ENCODE measurements around the gene CENATAC. TPM values are rescaled to one million over a fixed set of nuclear protein-coding genes. Genes with fewer than 3 reads are reported as not detected.
"Not testable (repeated sequence)": the region's sequence is repeated elsewhere in the genome, so short reads cannot be mapped to it uniquely, and the experiment has no call there.

The CENATAC gene
- total RNA-seq, 2 donors from 2014 or later = 11.9 to 19.0 TPM

DNA sequence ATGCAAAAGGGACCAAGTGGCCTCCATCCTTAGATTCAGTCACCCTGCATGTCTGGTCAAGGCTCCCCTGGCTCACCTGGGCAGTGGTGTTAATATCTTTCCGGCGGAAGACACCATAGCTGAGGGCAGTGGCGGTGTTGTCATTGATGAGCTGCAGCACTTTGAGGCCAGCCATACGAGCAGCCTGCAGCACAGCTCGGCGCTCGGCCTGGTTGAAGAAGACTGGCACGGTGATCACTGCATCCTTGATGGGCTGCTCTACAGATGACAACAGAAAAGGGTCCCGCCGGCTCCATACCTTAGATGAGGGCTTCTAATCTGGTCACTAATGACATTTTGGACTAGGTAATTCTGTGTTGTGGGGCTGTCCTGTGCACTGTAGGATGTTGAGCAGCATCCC is 56.5 kb downstream of the CENATAC start:
- H3K4me1 ChIP-seq = no peaks in the 10 kb centered on the region
- TF ChIP-seq, protein P1, sequence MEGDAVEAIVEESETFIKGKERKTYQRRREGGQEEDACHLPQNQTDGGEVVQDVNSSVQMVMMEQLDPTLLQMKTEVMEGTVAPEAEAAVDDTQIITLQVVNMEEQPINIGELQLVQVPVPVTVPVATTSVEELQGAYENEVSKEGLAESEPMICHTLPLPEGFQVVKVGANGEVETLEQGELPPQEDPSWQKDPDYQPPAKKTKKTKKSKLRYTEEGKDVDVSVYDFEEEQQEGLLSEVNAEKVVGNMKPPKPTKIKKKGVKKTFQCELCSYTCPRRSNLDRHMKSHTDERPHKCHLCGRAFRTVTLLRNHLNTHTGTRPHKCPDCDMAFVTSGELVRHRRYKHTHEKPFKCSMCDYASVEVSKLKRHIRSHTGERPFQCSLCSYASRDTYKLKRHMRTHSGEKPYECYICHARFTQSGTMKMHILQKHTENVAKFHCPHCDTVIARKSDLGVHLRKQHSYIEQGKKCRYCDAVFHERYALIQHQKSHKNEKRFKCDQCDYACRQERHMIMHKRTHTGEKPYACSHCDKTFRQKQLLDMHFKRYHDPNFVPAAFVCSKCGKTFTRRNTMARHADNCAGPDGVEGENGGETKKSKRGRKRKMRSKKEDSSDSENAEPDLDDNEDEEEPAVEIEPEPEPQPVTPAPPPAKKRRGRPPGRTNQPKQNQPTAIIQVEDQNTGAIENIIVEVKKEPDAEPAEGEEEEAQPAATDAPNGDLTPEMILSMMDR (IDR thresholded peaks at IDR 0.05) = no peak
- intact Hi-C loops (cut with DNase I) = no loop called here

DNA sequence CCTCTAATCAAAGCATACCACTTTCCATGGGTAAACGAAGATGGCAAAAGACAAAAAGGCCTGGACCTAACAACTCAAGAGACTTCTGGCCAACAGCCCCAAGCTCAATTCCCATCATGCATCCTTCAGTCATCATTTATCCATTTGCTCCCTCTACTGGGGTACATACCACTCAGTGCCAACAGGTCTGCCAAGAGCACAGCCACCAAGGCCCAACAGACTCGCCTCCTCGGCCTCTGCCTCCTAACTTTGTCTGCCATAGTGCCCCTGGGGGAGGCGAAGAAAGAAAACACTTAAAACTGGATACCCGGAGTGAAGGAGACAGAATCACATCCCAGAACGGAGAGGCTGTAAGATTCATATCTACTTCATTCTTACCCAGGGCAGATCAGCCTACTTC is 58.0 kb downstream of the CENATAC start:
- Histone ChIP-seq H3K27me3 (no peaks in the 10 kb centered on the region), H3K9me3 (no peaks in the 10 kb centered on the region), H3K4me3 (peak overlapping the region; percentile 93), H3K4me1 (no peaks in the 10 kb centered on the region), H3K9ac (ENCODE audit: low read depth in 2 of 2, low read length in 2 of 2) (peak overlapping the region; percentile 61 to 76), H3K36me3 (peaks cover 18% of the 10 kb centered on the region), H3K27ac (no peak overlapping the region)
- TF ChIP-seq, protein P1 (IDR thresholded peaks at IDR 0.05) = no peak
- no peak for DNase-seq
- intact Hi-C loops (cut with DNase I) = no loop called here

More for the DNA sequence above, 56.5 kb downstream of the CENATAC start:
- H3K9me3 ChIP-seq = no peaks in the 10 kb centered on the region
- no peak overlapping the region for H3K4me3 ChIP-seq
- no peak for DNase-seq
- H3K9ac ChIP-seq (ENCODE audit: low read depth in 2 of 2, low read length in 2 of 2) = no peak overlapping the region
- no peaks in the 10 kb centered on the region for H3K27me3 ChIP-seq
- H3K27ac ChIP-seq = no peak overlapping the region
- H3K36me3 ChIP-seq = peaks cover 18% of the 10 kb centered on the region

DNA sequence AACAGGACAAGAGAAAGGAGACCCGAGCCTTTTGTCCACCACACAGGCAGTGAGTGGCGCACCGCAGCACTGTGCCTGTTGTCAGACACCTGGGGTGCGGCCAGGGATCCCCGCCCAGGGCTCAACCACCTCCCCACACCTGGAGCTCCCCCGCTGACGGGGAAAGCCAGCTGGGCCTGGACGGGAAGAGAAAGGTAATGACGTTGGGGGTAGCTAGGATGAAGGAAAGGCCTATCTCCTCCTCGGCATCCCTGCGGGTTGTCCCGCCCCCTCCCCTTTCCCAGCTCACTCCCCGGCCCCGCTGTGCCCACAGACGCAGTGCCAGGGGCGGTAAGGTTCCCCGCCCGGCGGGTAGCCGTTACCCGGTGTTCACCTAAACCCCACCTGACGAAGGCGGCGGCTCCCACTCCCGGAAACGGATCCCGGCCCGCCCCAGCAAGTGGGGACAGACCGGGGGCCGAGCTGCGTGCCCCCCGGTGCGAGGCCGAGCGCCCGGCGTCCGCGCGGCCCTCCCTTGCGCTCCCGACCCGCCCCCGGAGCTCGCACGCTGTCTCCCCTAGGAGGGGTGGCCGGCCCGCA is 58.6 kb downstream of the CENATAC start:
- peak overlapping the region; percentile 75 for H3K27ac ChIP-seq
- no peaks in the 10 kb centered on the region for H3K4me1 ChIP-seq
- peak; percentile 56 for DNase-seq
- peak overlapping the region; percentile 61 to 76 for H3K9ac ChIP-seq (ENCODE audit: low read depth in 2 of 2, low read length in 2 of 2)
- H3K27me3 ChIP-seq = no peaks in the 10 kb centered on the region
- H3K9me3 ChIP-seq = no peaks in the 10 kb centered on the region
- peaks cover 17% of the 10 kb centered on the region for H3K36me3 ChIP-seq
- TF ChIP-seq, protein P1 (IDR thresholded peaks at IDR 0.05) = no peak
- H3K4me3 ChIP-seq = peak overlapping the region; percentile 93
- intact Hi-C loops (cut with DNase I) = no loop called here

GRCh38 chr11:119057000-119057769 is 59.2 kb downstream of the CENATAC start, which contains the start of gene HYOU1:
Gene HYOU1, minus strand, starts transcription at chr11:119057205. Its CDS starts 1,045 bp downstream, at chr11:119056160.
- TF ChIP-seq, protein P1 (IDR thresholded peaks at IDR 0.05) = no peak
- H3K9ac ChIP-seq (ENCODE audit: low read depth in 2 of 2, low read length in 2 of 2) = peak within 1 kb of the TSS; percentile 82 to 89
- peak; percentile 99 for DNase-seq
- peak within 1 kb of the TSS; percentile 82 for H3K27ac ChIP-seq
- peak within 1 kb of the TSS; percentile 93 for H3K4me3 ChIP-seq
- H3K4me1 ChIP-seq = no peaks in the 10 kb centered on the region
- intact Hi-C loops (cut with DNase I) = no loop called here
- no peaks in the 10 kb centered on the region for H3K9me3 ChIP-seq
- H3K27me3 ChIP-seq = no peaks in the 10 kb centered on the region
- peaks cover 11% of the 10 kb centered on the region for H3K36me3 ChIP-seq

DNA sequence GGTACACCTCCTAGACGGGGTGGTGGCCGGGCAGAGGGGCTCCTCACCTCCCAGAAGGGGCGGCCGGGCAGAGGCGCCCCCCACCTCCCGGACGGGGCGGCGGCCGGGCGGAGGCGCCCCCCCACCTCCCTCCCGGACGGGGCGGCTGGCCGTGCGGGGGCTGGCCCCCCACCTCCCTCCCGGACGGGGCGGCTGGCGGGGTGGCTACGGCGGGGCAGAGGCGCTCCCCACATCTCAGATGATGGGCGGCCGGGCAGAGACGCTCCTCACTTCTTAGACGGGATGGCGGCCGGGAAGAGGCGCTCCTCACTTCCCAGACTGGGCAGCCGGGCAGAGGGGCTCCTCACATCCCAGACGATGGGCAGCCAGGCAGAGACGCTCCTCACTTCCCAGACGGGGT is 61.2 kb downstream of the CENATAC start:
- H3K27me3 ChIP-seq; H3K36me3 ChIP-seq; DNase-seq; H3K9me3 ChIP-seq; H3K9ac ChIP-seq (ENCODE audit: low read depth in 2 of 2, low read length in 2 of 2); H3K4me1 ChIP-seq; H3K4me3 ChIP-seq; H3K27ac ChIP-seq; intact Hi-C loops (cut with DNase I): not testable (repeated sequence)

GRCh38 chr11:119061256-119061655 is 63.3 kb downstream of the CENATAC start:
- no peaks in the 10 kb centered on the region for H3K9me3 ChIP-seq
- no peaks in the 10 kb centered on the region for H3K27me3 ChIP-seq
- H3K4me3 ChIP-seq = no peak overlapping the region
- H3K9ac ChIP-seq (ENCODE audit: low read depth in 2 of 2, low read length in 2 of 2) = no peak overlapping the region
- no peaks in the 10 kb centered on the region for H3K36me3 ChIP-seq
- DNase-seq = no peak
- H3K4me1 ChIP-seq = no peaks in the 10 kb centered on the region
- intact Hi-C loops (cut with DNase I) = no loop called here
- TF ChIP-seq, protein P1 (IDR thresholded peaks at IDR 0.05) = no peak
- no peak overlapping the region for H3K27ac ChIP-seq

Data from colonic mucosa (tissue), 4 donors.